AG08396 (cell line): ENCODE data around the gene CTTN.
A peak's percentile ranks its signal among the peaks of the same experiment; 100 is the strongest.

Source experiments
- DNase-seq: peaks from one replicate; pipeline ENCODE4 v3.0.0; 2012; ENCODE audit warnings: low spot score, mixed read lengths

CTTN gene

GRCh38 chr11:70397983-70398833, at the start of gene CTTN:
Gene CTTN (plus strand): TSS chr11:70398529. CDS start chr11:70407298, 8,769 bp downstream.
- peak; percentile 97 for DNase-seq

- DNase-seq: no peak
Observed at GRCh38 chr11:70348608-70349007, 49.7 kb upstream of the CTTN start.

GRCh38 chr11:70351646-70352045, 46.7 kb upstream of the CTTN start:
- DNase-seq: no peak

GRCh38 chr11:70352100-70352499, 46.2 kb upstream of the CTTN start:
- no peak for DNase-seq

- DNase-seq: no peak
Observed at GRCh38 chr11:70352601-70353000, 45.7 kb upstream of the CTTN start.

GRCh38 chr11:70353329-70353728, 45.0 kb upstream of the CTTN start:
- DNase-seq: no peak

- no peak for DNase-seq
Observed at GRCh38 chr11:70353900-70354568, 44.3 kb upstream of the CTTN start.

DNA sequence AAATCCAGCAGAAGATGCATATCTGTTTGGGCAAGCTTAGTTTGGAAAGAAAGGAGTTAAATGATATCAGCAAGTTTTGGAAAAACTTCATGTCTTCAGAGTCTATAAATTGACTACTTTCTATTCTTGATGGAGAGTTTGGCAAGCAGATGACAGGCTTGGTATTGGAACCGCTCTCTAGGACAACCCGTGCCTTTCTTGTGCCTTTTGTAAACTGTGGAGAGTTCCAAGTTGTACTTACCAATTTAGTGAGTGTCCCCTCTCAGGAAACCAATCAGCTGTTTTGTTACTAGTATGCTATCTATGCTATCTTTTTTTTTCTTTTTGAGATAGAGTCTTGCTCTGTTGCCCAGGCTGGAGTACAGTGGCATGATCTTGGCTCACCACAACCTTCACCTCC, 43.7 kb upstream of the CTTN start:
- DNase-seq: no peak

DNA sequence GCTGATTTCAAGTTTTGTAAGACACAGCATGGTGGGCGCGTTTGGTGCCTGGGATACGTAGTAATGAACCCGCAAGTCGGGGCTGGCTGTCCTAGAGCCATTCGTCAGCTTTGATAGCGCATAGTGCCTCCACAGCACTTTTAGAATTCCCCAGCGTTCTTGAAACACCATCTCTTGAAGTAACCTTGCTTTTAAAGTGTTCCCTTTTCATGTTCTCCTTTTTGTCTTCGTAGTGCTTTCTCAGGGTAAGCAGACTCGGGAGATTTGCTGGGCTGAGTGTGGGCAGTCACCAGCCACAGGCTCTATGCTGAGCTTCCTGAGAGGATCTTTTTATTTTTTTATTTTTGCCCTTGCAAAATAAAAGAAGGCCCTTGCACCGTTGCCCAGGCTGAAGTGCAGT, 39.6 kb upstream of the CTTN start:
- DNase-seq: no peak

DNA sequence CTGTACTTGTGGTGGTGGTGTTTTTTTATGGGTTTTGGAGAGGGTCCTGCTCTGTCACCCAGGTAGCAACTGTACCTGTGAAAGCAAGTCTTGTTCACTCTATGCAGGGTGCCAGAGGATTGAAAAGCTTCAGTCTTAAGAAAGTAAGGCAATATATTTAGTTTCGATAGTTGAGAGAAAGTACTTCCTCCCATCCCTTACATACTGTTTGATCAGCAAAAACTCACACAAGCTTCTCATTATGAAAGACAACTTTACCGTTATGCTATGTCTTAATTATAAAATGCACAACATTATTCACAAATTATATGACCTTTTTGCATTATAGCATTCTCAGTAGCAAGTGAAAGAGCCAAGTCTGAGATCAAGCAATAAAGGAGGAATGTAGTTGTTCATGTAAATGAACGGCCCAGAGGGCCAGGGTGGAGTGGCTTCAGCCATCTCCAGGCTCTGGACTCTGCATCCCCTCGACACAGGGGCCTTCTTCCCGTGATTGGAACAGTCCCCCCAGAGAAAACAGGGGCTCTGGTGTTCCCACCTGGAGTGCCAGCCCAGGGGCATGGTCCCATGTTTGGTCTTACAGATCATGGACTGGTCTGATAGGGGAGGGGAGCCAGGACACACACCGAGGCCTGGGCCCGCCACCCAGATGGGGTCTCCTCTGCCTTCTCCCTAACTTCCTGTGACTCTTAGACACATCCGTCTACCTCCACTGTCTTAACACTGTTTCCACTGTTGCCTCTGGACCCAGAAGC, 38.7 kb upstream of the CTTN start:
- no peak for DNase-seq

GRCh38 chr11:70360211-70360610, 38.1 kb upstream of the CTTN start:
- DNase-seq: no peak

- DNase-seq: no peak
Observed at GRCh38 chr11:70364178-70364577, 34.2 kb upstream of the CTTN start.

DNA sequence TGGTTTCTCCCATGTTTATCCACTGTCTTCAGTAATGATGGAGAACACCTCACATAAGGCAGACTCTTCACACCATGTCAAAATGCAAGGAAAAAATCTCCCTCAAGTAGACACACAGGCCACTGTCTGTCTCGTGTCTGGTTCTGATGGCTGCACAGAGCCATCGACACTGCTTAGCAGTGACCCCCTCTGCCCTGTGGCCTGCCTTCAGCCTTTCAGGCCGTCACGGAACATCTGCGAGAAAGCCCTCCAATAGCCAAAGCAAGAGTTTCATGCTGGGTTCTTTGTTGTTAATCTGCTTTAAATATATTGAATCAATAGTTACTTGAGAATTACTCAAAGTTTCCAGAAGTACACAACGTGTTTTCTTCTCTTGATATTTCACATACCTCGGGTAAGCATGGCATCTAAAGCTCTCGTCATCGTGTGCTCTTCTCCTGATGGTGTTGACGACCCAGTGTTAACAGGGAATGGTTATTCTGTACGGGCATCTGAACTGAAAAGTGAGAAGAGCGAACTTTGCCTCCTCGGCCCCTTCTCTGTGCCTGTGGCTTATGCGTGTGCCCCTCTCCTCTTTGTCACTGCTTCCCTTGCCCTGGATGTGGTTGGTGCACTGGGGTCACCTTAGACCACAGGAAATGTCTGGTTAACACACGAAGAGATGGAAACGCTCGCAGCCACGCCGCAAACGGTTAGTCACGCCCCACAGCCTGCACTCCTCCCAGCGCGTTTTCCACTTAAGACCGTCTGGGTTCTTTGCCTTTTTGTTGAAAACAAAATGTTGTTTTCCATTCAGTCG, 33.4 kb upstream of the CTTN start:
- no peak for DNase-seq

DNA sequence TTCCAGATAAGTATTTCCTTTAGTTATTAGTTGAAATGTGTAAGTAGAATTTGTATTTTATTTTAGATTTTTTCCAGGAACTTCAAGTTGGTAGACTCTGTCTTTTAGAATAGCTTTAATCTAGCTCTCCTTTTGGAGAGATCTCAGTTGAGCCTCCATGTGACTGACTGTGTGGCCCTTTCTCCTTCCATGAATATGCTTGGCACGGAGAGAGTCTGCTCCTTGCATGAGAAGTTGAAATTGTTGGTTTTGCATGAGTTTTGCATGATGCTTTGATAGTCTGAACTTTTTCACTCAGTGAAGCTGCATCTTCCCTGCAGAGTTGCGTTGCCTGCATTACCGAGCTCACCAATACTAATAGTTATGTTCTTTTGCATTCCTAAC, 32.8 kb upstream of the CTTN start:
- DNase-seq: no peak

DNA sequence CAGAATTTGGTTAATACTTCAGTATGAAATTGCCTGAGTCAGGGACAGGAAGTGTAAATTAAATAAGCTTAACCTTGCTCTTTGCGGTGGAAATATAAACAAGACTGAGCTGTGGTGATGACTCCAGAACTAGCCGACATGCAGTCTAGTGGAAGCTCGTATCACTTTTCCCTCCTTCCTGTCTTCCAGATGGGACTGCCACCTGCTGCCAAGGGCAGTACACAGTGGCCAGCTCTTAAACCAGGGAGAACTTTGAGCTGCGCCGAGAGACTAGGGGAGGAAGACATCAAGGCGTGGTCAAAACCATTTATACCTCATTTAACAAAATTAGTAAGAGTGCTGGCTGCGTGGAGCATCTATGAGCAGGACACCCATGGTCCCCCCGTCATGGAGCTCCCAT, 31.3 kb upstream of the CTTN start:
- peak; percentile 30 for DNase-seq

DNA sequence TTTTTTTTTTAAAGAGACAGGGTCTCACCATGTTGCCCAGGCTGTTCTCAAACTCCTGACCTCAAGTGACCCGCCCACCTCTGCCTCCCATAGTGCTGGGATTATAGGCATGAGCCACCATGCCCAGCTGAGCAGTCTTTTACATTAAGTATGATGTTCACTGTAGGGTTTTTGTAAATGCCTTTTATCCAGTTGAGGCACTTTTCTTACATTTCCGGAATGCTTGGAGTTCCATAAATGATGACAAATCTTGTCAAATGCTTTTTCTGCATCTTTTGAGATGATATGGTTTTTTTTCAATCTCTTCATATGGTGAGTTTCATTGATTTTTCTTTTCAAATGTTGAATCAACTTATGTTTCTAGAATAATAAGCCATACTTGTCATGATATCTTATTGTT, 29.4 kb upstream of the CTTN start:
- no peak for DNase-seq

DNA sequence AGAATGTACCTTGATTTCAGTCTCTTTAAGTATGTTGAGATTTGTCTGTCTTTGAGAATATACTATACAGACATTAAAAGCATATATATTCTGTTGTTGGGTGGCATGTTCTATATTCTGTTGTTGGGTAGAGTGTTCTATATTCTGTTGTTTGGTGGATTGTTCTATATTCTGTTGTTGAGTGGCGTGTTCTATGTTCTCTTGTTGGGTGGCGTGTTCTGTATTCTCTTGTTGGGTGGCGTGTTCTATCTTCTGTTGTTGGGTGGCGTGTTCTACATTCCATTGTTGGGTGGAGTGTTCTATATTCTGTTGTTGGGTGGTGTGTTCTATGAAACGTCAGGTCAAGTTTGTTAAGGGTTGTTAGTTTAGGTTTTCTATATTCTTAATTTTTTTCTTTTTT, 27.1 kb upstream of the CTTN start:
- no peak for DNase-seq

DNA sequence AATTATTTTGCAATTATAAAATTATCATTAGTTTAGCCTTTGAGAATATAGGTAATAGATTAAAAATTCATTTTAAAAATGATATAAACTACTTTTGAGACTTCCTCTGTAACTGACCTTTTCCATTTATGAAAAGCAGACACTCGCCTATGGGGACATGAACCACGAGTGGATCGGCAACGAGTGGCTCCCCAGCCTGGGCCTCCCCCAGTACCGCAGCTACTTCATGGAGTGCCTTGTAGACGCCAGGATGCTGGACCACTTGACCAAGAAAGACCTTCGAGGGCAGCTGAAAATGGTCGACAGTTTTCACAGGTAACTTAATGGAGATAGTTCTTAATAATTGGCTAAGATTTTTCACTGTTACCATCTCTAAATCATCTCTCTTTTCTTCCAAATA, 26.3 kb upstream of the CTTN start:
- DNase-seq: no peak

DNA sequence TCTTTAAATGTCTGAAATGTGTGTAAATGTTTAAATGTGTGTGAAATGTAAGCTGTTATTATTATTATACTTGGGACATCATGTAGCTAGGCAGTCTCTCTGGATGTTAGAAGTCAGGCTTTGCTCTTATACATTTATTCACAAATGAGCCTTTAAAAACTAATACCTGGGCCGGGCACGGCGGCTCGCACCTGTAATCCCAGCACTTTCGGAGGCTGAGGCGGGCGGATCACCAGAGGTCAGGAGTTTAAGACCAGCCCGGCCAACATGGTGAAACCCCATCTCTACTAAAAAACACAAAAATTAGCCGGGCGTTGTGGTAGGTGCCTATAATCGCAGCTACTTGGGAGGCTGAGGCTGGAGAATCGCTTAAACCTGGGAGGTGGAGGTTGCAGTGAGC, 21.7 kb upstream of the CTTN start:
- no peak for DNase-seq

DNA sequence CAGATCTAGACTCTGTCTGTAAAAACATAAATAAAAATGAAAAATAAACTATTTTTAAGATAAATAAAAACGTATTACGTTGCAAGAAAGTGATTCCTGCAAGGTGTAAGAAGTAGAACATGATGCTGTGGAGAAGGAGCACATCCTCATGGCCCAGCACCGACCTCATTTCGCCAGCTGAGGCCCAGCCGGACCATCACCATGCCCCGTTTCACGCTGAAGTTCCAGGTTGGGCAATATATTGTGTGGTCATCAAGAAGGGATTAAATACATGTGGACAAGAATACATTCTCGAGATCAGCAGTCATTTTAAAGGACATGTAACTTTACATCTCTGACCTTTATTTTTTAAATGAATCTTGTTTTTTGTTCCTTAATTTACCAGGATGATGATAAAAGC, 20.7 kb upstream of the CTTN start:
- no peak for DNase-seq

GRCh38 chr11:70378506-70379134, 19.7 kb upstream of the CTTN start:
- DNase-seq: no peak

- no peak for DNase-seq
Observed at GRCh38 chr11:70381350-70381749, 17.0 kb upstream of the CTTN start.
